A549 (cell line): ENCODE data around the gene NEDD4L. TPM values are rescaled to one million over a fixed set of nuclear protein-coding genes. Genes with fewer than 3 reads are reported as not detected.

Experiments
- ATAC-seq, 2 experiments: fragments of 200-7000 bp in 1 of 2; fragments of >200 bp in 1 of 2; cut with Nextera tagmentation in 1 of 2; cut with Tn5 transposase in 1 of 2; 3 replicates each; pipeline versions ENCODE4 v1.8.0 to v1.9.1; 2018 to 2020; ENCODE audit warnings: mild to moderate bottlenecking in 1 of 2, moderate library complexity in 1 of 2
- CTCF ChIA-PET: fragments of 300-600 bp; sonication (Branson Sonifier 250); formaldehyde crosslinking; extraction: SDS; loops from one replicate; lab custom pipeline; 2021; ENCODE audit warnings: antibody characterized with exemption, inconsistent platforms; lab: Yijun Ruan, JAX
- POLR2A ChIA-PET: fragments of 350-600 bp; formaldehyde crosslinking; extraction: SDS; loops from one replicate; lab custom pipeline; 2021; ENCODE audit warnings: antibody characterized with exemption, inconsistent platforms; lab: Yijun Ruan, JAX
- DNase-seq, 2 experiments: peaks; one replicate each; pipeline versions ENCODE4 v3.0.0 to v3.0.0-alpha.2; 2011 to 2016; ENCODE audit warnings: low read depth in 1 of 2, low spot score in 1 of 2
- FAIRE-seq: peaks from 2 replicates; lab custom pipeline; 2011; peaks lifted over from hg19 to GRCh38; lab: Jason Lieb, UNC
- H3K27ac ChIP-seq, 2 experiments: fragments of >200 bp; sonication (Bioruptor Twin); formaldehyde crosslinking; 3 replicates each; pipeline ENCODE4 v1.5.1; 2016 to 2017
- H3K4me1 ChIP-seq: fragments of >200 bp; sonication (Bioruptor Twin); formaldehyde crosslinking; 3 replicates; pipeline ENCODE4 v1.6.1; 2016
- H3K4me2 ChIP-seq: fragments of >200 bp; sonication (Bioruptor Twin); formaldehyde crosslinking; 3 replicates; pipeline ENCODE4 v1.6.1; 2016
- H3K4me3 ChIP-seq: fragments of >200 bp; sonication (Bioruptor Twin); formaldehyde crosslinking; 3 replicates; pipeline ENCODE4 v1.5.1; 2016
- H3K9me3 ChIP-seq: fragments of >200 bp; sonication (Bioruptor Twin); formaldehyde crosslinking; 3 replicates; pipeline ENCODE4 v1.6.1; 2016
- CEBPB ChIP-seq, 2 experiments: fragments of >200 bp in 1 of 2; sonication (Bioruptor Twin) in 1 of 2; formaldehyde crosslinking in 1 of 2; IDR thresholded peaks; 2 replicates each; pipeline ENCODE4 v1.6.1; 2012 to 2016
- EP300 ChIP-seq, 2 experiments: fragments of >200 bp; sonication (Bioruptor Twin); formaldehyde crosslinking; IDR thresholded peaks; 2 replicates in 1 of 2; 3 replicates in 1 of 2; pipeline ENCODE4 v1.6.1; 2016 to 2017
- ESRRA ChIP-seq: fragments of 150-350 bp; IDR thresholded peaks from 2 replicates; pipeline ENCODE4 v1.6.1; 2014; ENCODE audit warnings: mild to moderate bottlenecking, low read length, borderline replicate concordance
- FOSL2 ChIP-seq, 2 experiments: fragments of 450-650 bp in 1 of 2; fragments of >200 bp in 1 of 2; sonication (Bioruptor Twin) in 1 of 2; formaldehyde crosslinking; IDR thresholded peaks; 2 replicates each; pipeline versions ENCODE4 v1.5.0 to v1.6.1; 2016 to 2020; ENCODE audit warnings: mild to moderate bottlenecking in 1 of 2, moderate library complexity in 1 of 2
- FOXS1 ChIP-seq: fragments of 250-450 bp; sonication (Bioruptor Pico); IDR thresholded peaks from 2 replicates; pipeline ENCODE4 v1.5.0; 2020; ENCODE audit warnings: mild to moderate bottlenecking, moderate library complexity
- HOXB13 ChIP-seq: fragments of 250-450 bp; sonication (Bioruptor Pico); IDR thresholded peaks from 2 replicates; pipeline ENCODE4 v1.5.0; 2020; ENCODE audit warnings: low read depth, mild to moderate bottlenecking, moderate library complexity
- JUN ChIP-seq, 2 experiments: fragments of >200 bp; sonication (Bioruptor Twin); formaldehyde crosslinking; IDR thresholded peaks; 2 replicates in 1 of 2; 3 replicates in 1 of 2; pipeline ENCODE4 v1.6.1; 2016 to 2017
- JUNB ChIP-seq: fragments of >200 bp; sonication (Bioruptor Twin); formaldehyde crosslinking; IDR thresholded peaks from 2 replicates; pipeline ENCODE4 v1.6.1; 2016
- MAFK ChIP-seq: fragments of 450-650 bp; IDR thresholded peaks from 2 replicates; pipeline ENCODE4 v1.6.1; 2014; ENCODE audit not compliant: partially characterized antibody
- MAZ ChIP-seq: fragments of 150-350 bp; IDR thresholded peaks from 2 replicates; pipeline ENCODE4 v1.6.1; 2014; ENCODE audit warnings: antibody characterized with exemption, low read depth, low read length, borderline replicate concordance
- PHF8 ChIP-seq: fragments of 200-600 bp; sonication (generic); IDR thresholded peaks from 2 replicates; pipeline ENCODE4 v1.6.1; 2016; ENCODE audit warnings: low read depth, mild to moderate bottlenecking, antibody characterized with exemption, moderate library complexity, borderline replicate concordance
- POLR2A ChIP-seq: IDR thresholded peaks from 2 replicates; pipeline ENCODE4 v1.6.1; 2012; ENCODE audit warnings: mild to moderate bottlenecking, low read length
- POLR2AphosphoS2 ChIP-seq: conservative IDR thresholded peaks from 2 replicates; pipeline ENCODE4 v1.6.1; 2012; ENCODE audit warnings: low read length, improper control_type of control experiment, inconsistent platforms
- RAD21 ChIP-seq, 2 experiments: fragments of >200 bp in 1 of 2; sonication (Bioruptor Twin) in 1 of 2; formaldehyde crosslinking in 1 of 2; IDR thresholded peaks in 1 of 2; conservative IDR thresholded peaks in 1 of 2; 2 replicates in 1 of 2; 3 replicates in 1 of 2; pipeline ENCODE4 v1.6.1; 2012 to 2018; ENCODE audit warnings: inconsistent platforms in 1 of 2
- TFCP2L1 ChIP-seq: fragments of 250-450 bp; sonication (Bioruptor Pico); IDR thresholded peaks from 2 replicates; pipeline ENCODE4 v1.5.0; 2021; ENCODE audit warnings: mild to moderate bottlenecking
- WGBS: methylation state at CpG from one replicate; pipeline ENCODE4 v1.1.6; 2017; ENCODE audit errors: missing lambda C conversion rate; 5-methylcytosine and 5-hydroxymethylcytosine counted together
- polyA plus RNA-seq, 4 experiments: library from polyadenylated mRNA; depleted of rRNA in 3 of 4; stranded (reverse); fragments of >200 nt; fragmentation: RNase III in 1 of 4; extraction: RNeasy Plus Mini Kit Qiagen cat#74134 plus additional on column Dnase treatment in 1 of 4; gene quantifications; 2 replicates in 3 of 4; 3 replicates in 1 of 4; pipeline ENCODE4 v1.2.3, GENCODE V29; 2011 to 2017
- TF ChIP-seq, protein P1 (sequence below): fragments of 200-600 bp; sonication (generic); IDR thresholded peaks from 2 replicates; pipeline ENCODE4 v1.6.1; 2016; ENCODE audit warnings: antibody characterized with exemption, mild to moderate bottlenecking, moderate library complexity

Gene NEDD4L
- polyA plus RNA-seq, 2 of the 4 experiments (the other 2 are of a cell fraction), result 18.0 to 36.5 TPM

- TF ChIP-seq CEBPB (IDR thresholded peaks at IDR 0.05) (peak; percentile 29 to 76; a peak in 3 of 4 replicates), POLR2AphosphoS2 (no peak), TFCP2L1 (CRISPR knock-in tag) (no peak), RAD21 (conservative IDR thresholded peaks at IDR 0.05 in 1 of 2, IDR thresholded peaks at IDR 0.05 in 1 of 2) (no peak)
- TF ChIP-seq, all 56 proteins: peak for 1
- Histone ChIP-seq H3K4me1 (peaks cover 69% of the 10 kb centered on the region), H3K27ac (peak overlapping the region; percentile 9 to 56; a peak in 3 of 6 replicates), H3K4me2 (peak overlapping the region; percentile 49), H3K9me3 (no peaks in the 10 kb centered on the region), H3K4me3 (no peak overlapping the region)
- 0% methylated on average over 1 of the region's 1 CpG for WGBS
- FAIRE-seq (no peak), DNase-seq (peak in 1 of 2 experiments; percentile 42), ATAC-seq (no peak)
- CTCF ChIA-PET, result interaction anchor here (0.9 to 1.3 kb wide), 2 partner anchors 37 to 38 kb away, joined by 3 read pairs; no protein-coding TSS in a partner anchor
- POLR2A ChIA-PET, result no interaction called here
Measured at GRCh38 chr18:58218117-58218516, 174.1 kb downstream of the NEDD4L start.

DNA sequence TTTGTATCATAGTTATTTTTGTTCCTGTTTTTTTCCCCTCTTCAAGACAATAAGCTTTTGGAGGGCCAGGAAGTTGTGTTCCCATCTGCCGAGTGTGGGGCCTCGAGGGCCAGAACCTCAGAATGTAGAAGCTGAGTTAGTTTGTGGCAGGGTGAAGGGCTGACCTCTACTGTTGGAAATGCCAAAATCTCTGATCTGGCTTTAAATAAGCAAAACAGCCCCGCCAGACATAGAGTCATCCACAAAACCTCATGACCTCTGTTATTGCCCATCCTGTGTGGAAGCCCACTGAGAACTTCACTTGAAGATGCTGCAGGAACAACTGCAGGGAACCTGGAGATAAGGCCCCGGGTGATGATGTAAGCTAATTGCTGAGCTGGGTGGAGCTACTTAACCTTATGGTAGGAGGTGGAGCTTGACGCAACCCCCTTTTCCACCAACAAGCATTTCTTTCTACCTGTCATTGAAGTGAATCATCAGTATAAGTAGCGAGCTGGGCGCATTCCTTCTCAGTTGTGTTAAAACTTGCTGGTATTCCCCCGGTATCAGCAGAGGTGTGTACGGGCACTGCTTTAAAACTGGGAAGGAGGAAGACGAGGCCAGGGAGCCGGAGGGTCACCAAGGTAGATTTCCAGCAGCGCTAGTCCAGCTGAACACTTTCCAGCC, 177.2 kb downstream of the NEDD4L start:
- H3K9me3 ChIP-seq, result no peaks in the 10 kb centered on the region
- POLR2A ChIA-PET, result interaction anchor here (0.7 to 1.2 kb wide), 3 partner anchors 16 to 79 kb away, joined by 3 to 5 read pairs (median 3); no protein-coding TSS in a partner anchor
- TF ChIP-seq JUN (IDR thresholded peaks at IDR 0.05) (0 out of 5 replicates have a peak, but pooled peaks of 1 of the 2 experiments have one; percentile 21), EP300 (IDR thresholded peaks at IDR 0.05) (0 out of 5 replicates have a peak, but pooled peaks of 1 of the 2 experiments have one; percentile 13), FOSL2 (IDR thresholded peaks at IDR 0.05) (no peak), FOSL2 (CRISPR knock-in tag; IDR thresholded peaks at IDR 0.05) (peak; percentile 65), MAFK (peak; percentile 68), CEBPB (IDR thresholded peaks at IDR 0.05) (peak in 1 of 2 experiments; percentile 64; a peak in 2 of 4 replicates), MAZ (no peak), HOXB13 (CRISPR knock-in tag) (no peak)
- TF ChIP-seq, protein P1, sequence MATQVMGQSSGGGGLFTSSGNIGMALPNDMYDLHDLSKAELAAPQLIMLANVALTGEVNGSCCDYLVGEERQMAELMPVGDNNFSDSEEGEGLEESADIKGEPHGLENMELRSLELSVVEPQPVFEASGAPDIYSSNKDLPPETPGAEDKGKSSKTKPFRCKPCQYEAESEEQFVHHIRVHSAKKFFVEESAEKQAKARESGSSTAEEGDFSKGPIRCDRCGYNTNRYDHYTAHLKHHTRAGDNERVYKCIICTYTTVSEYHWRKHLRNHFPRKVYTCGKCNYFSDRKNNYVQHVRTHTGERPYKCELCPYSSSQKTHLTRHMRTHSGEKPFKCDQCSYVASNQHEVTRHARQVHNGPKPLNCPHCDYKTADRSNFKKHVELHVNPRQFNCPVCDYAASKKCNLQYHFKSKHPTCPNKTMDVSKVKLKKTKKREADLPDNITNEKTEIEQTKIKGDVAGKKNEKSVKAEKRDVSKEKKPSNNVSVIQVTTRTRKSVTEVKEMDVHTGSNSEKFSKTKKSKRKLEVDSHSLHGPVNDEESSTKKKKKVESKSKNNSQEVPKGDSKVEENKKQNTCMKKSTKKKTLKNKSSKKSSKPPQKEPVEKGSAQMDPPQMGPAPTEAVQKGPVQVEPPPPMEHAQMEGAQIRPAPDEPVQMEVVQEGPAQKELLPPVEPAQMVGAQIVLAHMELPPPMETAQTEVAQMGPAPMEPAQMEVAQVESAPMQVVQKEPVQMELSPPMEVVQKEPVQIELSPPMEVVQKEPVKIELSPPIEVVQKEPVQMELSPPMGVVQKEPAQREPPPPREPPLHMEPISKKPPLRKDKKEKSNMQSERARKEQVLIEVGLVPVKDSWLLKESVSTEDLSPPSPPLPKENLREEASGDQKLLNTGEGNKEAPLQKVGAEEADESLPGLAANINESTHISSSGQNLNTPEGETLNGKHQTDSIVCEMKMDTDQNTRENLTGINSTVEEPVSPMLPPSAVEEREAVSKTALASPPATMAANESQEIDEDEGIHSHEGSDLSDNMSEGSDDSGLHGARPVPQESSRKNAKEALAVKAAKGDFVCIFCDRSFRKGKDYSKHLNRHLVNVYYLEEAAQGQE, result no peak
- TF ChIP-seq, all 56 proteins: peak for 5
- H3K4me1 ChIP-seq, result peaks cover 72% of the 10 kb centered on the region
- H3K4me3 ChIP-seq, result peak overlapping the region; percentile 45
- ATAC-seq, result peak; percentile 75 to 80
- peak; percentile 71 to 86 for DNase-seq
- peak overlapping the region; percentile 73 to 75 for H3K27ac ChIP-seq
- FAIRE-seq, result no peak
- H3K4me2 ChIP-seq, result peak overlapping the region; percentile 89
- CTCF ChIA-PET, result interaction anchor here (0.6 to 2.5 kb wide), 6 partner anchors 15 to 170 kb away, joined by 3 to 11 read pairs (median 4); no protein-coding TSS in a partner anchor
- whole genome bisulfite sequencing, result 13% methylated on average over 10 of the region's 12 CpGs

GRCh38 chr18:58222432-58223125, 178.6 kb downstream of the NEDD4L start:
- CTCF ChIA-PET, result interaction anchor here (1.8 kb wide), 1 partner anchor 99 kb away, joined by 4 read pairs; no protein-coding TSS in a partner anchor
- no peak for FAIRE-seq

More at GRCh38 chr18:58222432-58223125, 178.6 kb downstream of the NEDD4L start:
- POLR2A ChIA-PET, result no interaction called here
- no peak for DNase-seq
- Histone ChIP-seq H3K4me1 (peaks cover 60% of the 10 kb centered on the region), H3K4me3 (peak overlapping the region; percentile 45; the same call in 2 of the 3 replicates), H3K9me3 (no peaks in the 10 kb centered on the region), H3K4me2 (peak overlapping the region; percentile 89), H3K27ac (peak overlapping the region; percentile 73 to 75; a peak in 4 of 6 replicates)
- 9% methylated on average over 3 of the region's 3 CpGs for WGBS
- ATAC-seq, result no peak
- TF ChIP-seq FOSL2 (IDR thresholded peaks at IDR 0.05) (no peak), FOSL2 (CRISPR knock-in tag; IDR thresholded peaks at IDR 0.05) (peak; percentile 11; the same call in 1 of the 2 replicates), ESRRA (no peak), POLR2A (no peak), FOXS1 (CRISPR knock-in tag) (no peak), JUNB (no peak), PHF8 (no peak)
